GM12891 (cell line): Measurements from ENCODE around the gene CDH13.

Experiments used
- POLR2A ChIP-seq: IDR thresholded peaks from 2 replicates; pipeline ENCODE4 v1.6.1; 2011; ENCODE audit warnings: low read depth, low read length, control low read depth
- POLR2AphosphoS5 ChIP-seq: IDR thresholded peaks from 2 replicates; pipeline ENCODE4 v1.6.1; 2011; ENCODE audit warnings: low read depth, low read length, control low read depth
- TAF1 ChIP-seq: IDR thresholded peaks from 2 replicates; pipeline ENCODE4 v1.6.1; 2011; ENCODE audit warnings: low read depth, low read length, control low read depth

DNA sequence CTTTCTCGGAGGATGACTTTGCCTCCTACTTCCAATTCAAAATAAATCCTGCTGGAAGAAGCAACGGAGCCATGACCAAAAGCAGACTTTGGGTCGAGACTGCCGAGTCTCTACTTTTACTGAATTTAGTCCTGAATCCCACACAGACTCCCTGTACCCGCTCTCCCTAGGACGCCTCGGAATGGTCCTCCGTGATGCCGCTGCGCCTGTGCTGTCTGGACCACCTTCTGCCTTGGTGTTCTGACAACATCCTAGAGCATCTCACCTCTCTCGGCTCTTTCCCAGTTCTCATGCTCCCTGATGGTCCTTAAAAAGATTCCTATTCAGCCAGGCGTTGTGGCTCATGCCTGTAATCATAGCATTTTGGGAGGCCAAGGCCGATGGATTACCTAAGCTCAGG lies 999.9 kb downstream of the CDH13 start:
- TF ChIP-seq POLR2A: no peak
- TF ChIP-seq TAF1: no peak
- no peak for TF ChIP-seq POLR2AphosphoS5
